Stimulated activated memory B cell treated with anti-CD40 and anti-IgM and Interleukin-4, amounts not matched to agents 10 μg/mL and 1 μg/mL and 100 μg/mL, for 72 hours (primary cell): Measurements from ENCODE around the gene LUC7L.
"Not testable (repeated sequence)": the region's sequence is repeated elsewhere in the genome, so short reads cannot be mapped to it uniquely, and the experiment has no call there.

ENCODE experiments used
- ATAC-seq: fragments of 150-1000 bp; cut with Tn5 transposase; 2 replicates; pipeline ENCODE4 v1.10.0; 2021
- H3K27ac Mint-ChIP-seq: one replicate; pipeline ENCODE4 v1.8.0; 2022; ENCODE audit warnings: mild to moderate bottlenecking, mixed read lengths
- H3K27me3 Mint-ChIP-seq: one replicate; pipeline ENCODE4 v1.8.0; 2022; ENCODE audit warnings: mixed read lengths
- H3K36me3 Mint-ChIP-seq: one replicate; pipeline ENCODE4 v1.8.0; 2022; ENCODE audit warnings: mixed read lengths
- H3K4me1 Mint-ChIP-seq: one replicate; pipeline ENCODE4 v1.8.0; 2022; ENCODE audit warnings: mixed read lengths
- H3K4me3 Mint-ChIP-seq: one replicate; pipeline ENCODE4 v1.8.0; 2022; ENCODE audit warnings: mild to moderate bottlenecking, moderate library complexity, mixed read lengths
- H3K9me3 Mint-ChIP-seq: one replicate; pipeline ENCODE4 v1.8.0; 2022; ENCODE audit warnings: mixed read lengths

LUC7L gene

DNA sequence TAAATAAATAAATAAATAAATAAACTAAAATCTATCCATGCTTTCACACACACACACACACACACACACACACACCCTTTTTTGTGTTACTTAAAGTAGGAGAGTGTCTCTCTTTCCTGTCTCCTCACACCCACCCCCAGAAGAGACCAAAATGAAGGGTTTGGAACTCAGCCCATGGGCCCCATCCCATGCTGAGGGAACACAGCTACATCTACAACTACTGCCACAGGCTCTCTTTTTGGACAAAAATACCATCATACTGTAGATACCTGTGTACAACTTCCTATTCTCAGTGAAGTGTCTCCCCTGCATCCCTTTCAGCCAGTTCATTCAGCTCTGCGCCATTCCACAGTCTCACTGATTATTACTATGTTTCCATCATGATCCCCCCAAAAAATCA is 58.5 kb downstream of the LUC7L start:
- peaks cover 31% of the 10 kb centered on the region for H3K4me1 Mint-ChIP-seq
- peaks cover 85% of the 10 kb centered on the region for H3K27me3 Mint-ChIP-seq
- no peak for ATAC-seq
- H3K27ac Mint-ChIP-seq, result no peak overlapping the region
- H3K36me3 Mint-ChIP-seq, result no peaks in the 10 kb centered on the region
- H3K4me3 Mint-ChIP-seq, result no peak overlapping the region
- H3K9me3 Mint-ChIP-seq, result no peaks in the 10 kb centered on the region

DNA sequence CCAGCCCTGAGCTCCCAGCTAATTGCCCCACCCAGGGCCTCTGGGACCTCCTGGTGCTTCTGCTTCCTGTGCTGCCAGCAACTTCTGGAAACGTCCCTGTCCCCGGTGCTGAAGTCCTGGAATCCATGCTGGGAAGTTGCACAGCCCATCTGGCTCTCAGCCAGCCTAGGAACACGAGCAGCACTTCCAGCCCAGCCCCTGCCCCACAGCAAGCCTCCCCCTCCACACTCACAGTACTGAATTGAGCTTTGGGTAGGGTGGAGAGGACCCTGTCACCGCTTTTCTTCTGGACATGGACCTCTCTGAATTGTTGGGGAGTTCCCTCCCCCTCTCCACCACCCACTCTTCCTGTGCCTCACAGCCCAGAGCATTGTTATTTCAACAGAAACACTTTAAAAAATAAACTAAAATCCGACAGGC is 59.2 kb downstream of the LUC7L start:
- ATAC-seq, H3K27ac Mint-ChIP-seq, H3K36me3 Mint-ChIP-seq, H3K4me3 Mint-ChIP-seq, H3K9me3 Mint-ChIP-seq: not testable (repeated sequence)
- H3K4me1 Mint-ChIP-seq, result peaks cover 31% of the 10 kb centered on the region
- peaks cover 78% of the 10 kb centered on the region for H3K27me3 Mint-ChIP-seq

DNA sequence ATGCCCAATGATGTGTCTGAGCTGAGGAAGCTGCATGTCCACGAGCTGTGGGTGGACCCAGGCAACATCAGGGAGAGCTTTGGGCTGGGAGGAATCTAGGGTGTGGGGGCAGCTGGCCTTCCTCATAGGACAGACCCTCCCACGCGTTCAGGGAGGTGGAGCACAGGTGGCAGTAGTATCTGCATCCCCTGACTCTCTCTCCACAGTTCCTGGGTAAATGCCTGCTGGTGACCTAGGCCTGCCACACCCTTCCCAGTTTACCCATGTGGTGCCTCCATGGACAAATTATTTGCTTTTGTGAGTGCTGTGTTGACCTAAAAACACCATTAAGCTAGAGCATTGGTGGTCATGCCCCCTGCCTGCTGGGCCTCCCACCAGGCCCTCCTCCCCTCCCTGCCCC is 60.2 kb downstream of the LUC7L start:
- H3K27ac Mint-ChIP-seq, result no peak overlapping the region
- no peak overlapping the region for H3K4me3 Mint-ChIP-seq
- peaks cover 24% of the 10 kb centered on the region for H3K4me1 Mint-ChIP-seq
- ATAC-seq, result no peak
- no peaks in the 10 kb centered on the region for H3K36me3 Mint-ChIP-seq
- H3K27me3 Mint-ChIP-seq, result peaks cover 67% of the 10 kb centered on the region
- no peaks in the 10 kb centered on the region for H3K9me3 Mint-ChIP-seq

DNA sequence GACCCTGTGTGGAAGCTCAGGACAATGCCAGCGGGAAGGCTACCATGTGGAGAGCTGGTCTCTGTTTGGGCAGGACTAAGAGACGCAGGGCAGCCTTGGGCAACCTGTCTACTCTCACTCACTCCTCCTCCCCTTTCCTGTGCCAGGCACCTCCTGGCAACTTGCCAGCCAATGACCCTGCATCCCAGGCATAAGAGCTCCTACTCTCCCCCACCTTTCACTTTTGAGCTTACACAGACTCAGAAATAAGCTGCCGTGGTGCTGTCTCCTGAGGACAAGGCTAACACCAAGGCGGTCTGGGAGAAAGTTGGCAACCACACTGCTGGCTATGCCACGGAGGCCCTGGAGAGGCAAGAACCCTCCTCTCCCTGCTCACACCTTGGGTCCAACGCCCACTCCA is 60.8 kb downstream of the LUC7L start:
- ATAC-seq, result no peak

DNA sequence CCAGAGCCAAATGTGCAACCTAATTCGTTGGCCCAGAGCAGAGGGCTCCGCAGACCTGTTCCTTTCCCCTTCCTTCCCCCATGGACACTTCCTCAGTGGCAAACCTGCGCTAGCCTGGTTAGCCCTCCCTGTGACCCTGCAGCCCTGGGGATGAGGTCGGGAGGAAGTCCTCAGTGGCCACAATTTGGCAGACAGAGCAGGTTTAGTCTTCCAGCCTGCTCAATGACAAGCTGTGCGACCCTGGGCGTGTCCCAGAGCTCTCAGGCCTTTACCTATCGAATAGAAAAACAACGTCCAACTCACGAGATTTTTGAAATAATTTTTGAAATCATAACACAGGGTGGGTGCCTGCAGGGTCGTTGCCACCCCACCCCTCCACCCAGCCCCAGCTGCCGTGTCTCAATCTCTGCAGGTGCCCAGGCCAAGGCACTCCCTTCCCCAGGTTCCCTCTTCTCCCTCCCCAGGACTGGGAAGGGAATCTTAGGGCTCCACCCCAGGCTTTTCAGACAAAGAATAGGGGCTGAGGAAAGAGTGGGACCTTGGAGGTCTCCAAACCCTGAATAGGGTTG is 62.0 kb downstream of the LUC7L start:
- H3K27ac Mint-ChIP-seq, result no peak overlapping the region
- ATAC-seq, result no peak
- peaks cover 62% of the 10 kb centered on the region for H3K27me3 Mint-ChIP-seq
- H3K4me1 Mint-ChIP-seq, result peaks cover 16% of the 10 kb centered on the region
- no peak overlapping the region for H3K4me3 Mint-ChIP-seq
- H3K9me3 Mint-ChIP-seq, result no peaks in the 10 kb centered on the region
- H3K36me3 Mint-ChIP-seq, result no peaks in the 10 kb centered on the region

More for the DNA sequence above, 60.8 kb downstream of the LUC7L start:
- H3K9me3 Mint-ChIP-seq, result no peaks in the 10 kb centered on the region
- peaks cover 18% of the 10 kb centered on the region for H3K4me1 Mint-ChIP-seq
- H3K27me3 Mint-ChIP-seq, result peaks cover 61% of the 10 kb centered on the region
- no peaks in the 10 kb centered on the region for H3K36me3 Mint-ChIP-seq
- H3K4me3 Mint-ChIP-seq, result no peak overlapping the region
- no peak overlapping the region for H3K27ac Mint-ChIP-seq

DNA sequence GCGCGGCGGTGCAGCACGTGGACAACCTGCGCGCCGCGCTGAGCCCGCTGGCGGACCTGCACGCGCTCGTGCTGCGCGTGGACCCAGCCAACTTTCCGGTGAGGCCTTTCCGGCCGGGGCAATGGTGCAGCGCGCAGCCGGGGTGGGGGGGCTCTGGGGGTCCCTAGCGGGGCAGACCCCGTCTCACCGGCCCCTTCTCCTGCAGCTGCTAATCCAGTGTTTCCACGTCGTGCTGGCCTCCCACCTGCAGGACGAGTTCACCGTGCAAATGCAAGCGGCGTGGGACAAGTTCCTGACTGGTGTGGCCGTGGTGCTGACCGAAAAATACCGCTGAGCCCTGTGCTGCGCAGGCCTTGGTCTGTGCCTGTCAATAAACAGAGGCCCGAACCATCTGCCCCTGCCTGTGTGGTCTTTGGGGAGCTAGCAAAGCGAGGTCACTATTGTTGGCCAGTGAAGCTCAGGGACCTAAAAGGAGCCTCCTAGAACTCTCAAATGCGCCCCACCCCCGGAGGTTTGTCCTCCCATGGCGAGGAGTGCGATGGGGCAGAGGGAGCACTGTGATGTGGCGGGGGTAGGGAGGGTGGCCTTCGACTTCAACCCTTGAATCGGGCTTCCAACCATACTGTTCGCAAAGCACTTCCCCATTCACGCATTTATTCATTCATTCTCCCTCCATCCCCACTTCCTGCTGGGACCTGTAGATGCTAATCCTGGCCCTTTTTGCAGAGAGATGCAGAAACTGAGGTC is 62.7 kb downstream of the LUC7L start:
- Mint-ChIP-seq H3K27ac (no peak overlapping the region), H3K9me3 (no peaks in the 10 kb centered on the region), H3K4me1 (peaks cover 12% of the 10 kb centered on the region), H3K36me3 (no peaks in the 10 kb centered on the region), H3K4me3 (no peak overlapping the region), H3K27me3 (peaks cover 62% of the 10 kb centered on the region)
- no peak for ATAC-seq

DNA sequence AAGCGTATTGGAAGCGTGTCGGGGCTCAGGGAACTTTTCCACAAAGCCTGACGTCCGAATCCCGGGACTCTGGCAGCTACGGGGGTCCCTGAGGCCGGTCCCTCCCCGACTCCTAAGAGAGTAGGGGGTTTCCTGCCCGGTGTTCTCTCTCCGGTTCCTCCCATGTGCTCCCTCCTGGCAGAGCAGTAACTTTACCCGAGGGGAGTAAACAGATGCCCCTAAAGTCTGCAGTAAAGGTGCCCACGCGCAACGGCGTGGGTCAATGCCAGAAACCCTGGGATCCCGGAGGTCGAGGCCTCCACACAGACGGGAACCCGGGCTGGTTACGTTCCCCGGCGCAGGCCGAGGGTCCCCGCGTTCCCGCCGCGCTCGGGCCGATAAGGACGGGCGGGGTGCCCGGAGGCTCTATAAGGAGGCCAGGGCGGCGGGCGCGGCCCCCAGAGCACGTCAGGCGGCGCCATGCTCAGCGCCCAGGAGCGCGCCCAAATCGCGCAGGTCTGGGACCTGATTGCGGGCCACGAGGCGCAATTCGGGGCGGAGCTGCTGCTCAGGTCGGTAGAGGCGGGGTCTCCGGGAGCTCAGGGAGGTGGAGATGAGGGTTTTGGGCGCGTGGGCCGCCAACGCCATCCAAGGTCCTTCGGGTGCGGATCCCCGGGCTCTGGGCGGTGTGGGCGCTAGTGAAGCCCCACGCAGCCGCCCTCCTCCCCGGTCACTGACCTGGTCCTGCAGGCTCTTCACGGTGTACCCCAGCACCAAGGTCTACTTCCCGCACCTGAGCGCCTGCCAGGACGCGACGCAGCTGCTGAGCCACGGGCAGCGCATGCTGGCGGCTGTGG is 63.5 kb downstream of the LUC7L start, which contains the start of gene HBM:
Gene HBM (plus strand): TSS at position 440 of the 836 bp plus-strand sequence. CDS start 20 bp downstream, at position 460.
- H3K27me3 Mint-ChIP-seq, result peaks cover 62% of the 10 kb centered on the region
- no peaks in the 10 kb centered on the region for H3K36me3 Mint-ChIP-seq
- no peak for ATAC-seq
- peaks cover 11% of the 10 kb centered on the region for H3K4me1 Mint-ChIP-seq
- H3K27ac Mint-ChIP-seq, result no peak within 1 kb of the TSS
- peak within 1 kb of the TSS; percentile 44 for H3K4me3 Mint-ChIP-seq
- no peaks in the 10 kb centered on the region for H3K9me3 Mint-ChIP-seq

DNA sequence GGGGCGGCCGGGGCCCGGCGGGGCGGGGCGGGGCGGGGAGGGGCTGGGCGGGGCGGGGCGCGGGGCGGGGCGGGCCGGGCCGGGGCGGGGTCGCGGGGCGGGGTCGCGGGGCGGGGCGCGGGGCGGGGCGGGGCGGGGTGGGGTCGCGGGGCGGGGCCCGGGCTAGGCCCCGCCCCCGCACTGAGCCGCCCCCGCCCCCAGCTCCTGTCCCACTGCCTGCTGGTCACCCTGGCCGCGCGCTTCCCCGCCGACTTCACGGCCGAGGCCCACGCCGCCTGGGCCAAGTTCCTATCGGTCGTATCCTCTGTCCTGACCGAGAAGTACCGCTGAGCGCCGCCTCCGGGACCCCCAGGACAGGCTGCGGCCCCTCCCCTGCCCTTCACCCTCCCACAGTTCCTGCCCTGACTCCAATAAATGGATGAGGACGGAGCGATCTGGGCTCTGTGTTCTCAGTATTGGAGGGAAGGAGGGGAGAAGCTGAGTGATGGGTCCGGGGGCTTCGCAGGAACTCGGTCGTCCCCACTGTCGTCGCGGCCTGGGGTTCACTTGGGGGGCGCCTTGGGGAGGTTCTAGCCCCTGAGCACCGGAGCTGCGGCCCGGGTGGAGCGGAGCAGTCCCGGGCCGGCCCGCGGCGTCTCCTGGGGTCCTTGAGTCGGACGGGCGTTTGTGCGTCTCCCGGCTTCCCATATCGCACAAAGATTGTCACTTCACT is 64.3 kb downstream of the LUC7L start:
- no peaks in the 10 kb centered on the region for H3K36me3 Mint-ChIP-seq

DNA sequence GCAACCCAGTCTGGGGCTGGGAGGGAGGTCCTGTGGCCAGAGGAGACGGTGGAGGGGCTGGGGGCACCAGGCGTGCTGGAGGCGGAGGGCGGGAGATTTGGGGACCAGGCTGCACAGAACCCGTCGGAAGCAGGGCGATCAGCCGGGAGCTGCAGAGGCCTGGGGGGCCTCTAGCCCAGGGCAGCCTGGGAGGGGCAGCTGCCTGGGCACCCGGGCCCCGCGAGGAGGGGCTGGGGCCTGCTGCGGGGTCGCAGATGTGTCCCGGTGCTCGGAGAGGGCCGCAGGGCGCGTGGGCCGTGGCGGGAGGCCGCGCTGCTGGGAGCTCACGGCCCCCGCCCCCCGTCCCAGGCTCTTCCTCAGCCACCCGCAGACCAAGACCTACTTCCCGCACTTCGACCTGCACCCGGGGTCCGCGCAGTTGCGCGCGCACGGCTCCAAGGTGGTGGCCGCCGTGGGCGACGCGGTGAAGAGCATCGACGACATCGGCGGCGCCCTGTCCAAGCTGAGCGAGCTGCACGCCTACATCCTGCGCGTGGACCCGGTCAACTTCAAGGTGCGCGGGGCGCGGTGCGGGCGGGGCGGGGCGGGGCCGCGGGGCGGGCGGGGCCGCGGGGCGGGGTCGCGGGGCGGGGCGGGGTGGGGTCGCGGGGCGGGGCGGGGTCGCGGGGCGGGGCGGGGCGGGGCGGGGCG is 65.0 kb downstream of the LUC7L start:
- ATAC-seq, result peak; percentile 49
- not testable (repeated sequence) for H3K27ac Mint-ChIP-seq, H3K9me3 Mint-ChIP-seq, H3K36me3 Mint-ChIP-seq, H3K4me3 Mint-ChIP-seq
- Mint-ChIP-seq H3K4me1 (peaks cover 11% of the 10 kb centered on the region), H3K27me3 (peaks cover 54% of the 10 kb centered on the region)

More for the DNA sequence above, 64.3 kb downstream of the LUC7L start:
- Mint-ChIP-seq H3K4me3 (peak overlapping the region; percentile 44), H3K27ac (no peak overlapping the region), H3K27me3 (peaks cover 54% of the 10 kb centered on the region), H3K9me3 (no peaks in the 10 kb centered on the region), H3K4me1 (peaks cover 11% of the 10 kb centered on the region)
- ATAC-seq, result no peak

DNA sequence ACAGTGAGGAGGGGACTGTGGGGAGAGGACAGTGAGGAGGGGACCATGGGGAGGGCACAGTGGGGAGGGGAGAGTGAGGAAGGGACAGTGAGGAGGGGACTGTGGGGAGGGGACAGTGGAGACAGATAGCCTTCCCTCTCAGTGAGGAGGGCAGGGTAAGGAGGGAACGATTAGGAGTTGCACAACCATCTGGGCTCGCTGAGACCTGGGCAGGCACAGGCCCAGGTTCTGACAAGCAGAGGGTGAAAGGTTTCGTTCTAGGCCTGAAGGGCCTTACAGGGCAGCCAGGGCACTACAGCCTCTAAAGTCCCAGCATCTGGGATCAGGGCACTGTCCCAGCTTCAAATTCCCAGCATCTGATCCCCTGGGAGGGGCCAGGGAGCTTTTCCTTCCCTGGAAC is 65.6 kb downstream of the LUC7L start:
- H3K4me1 Mint-ChIP-seq, result peaks cover 11% of the 10 kb centered on the region

DNA sequence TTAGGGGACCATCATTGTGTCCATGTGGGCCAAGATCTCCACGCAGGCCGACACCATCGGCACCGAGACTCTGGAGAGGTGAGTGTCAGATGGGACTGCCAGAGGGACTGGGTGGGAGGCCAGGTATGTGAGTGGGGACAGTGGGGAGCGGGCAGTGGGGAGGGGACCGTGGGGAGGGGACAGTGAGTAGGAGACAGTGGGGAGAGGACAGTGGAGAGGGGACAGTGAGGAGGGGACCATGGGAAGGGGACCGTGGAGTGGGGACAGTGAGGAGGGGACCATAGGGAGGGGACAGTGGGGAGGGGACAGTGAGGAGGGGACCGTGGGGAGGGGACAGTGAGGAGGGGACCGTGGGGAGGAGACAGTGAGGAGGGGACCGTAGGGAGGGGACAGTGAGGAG is 66.1 kb downstream of the LUC7L start:
- not testable (repeated sequence) for H3K27ac Mint-ChIP-seq, ATAC-seq, H3K9me3 Mint-ChIP-seq, H3K4me3 Mint-ChIP-seq, H3K36me3 Mint-ChIP-seq
- Mint-ChIP-seq H3K4me1 (peaks cover 11% of the 10 kb centered on the region), H3K27me3 (peaks cover 54% of the 10 kb centered on the region)

More for the DNA sequence above, 65.6 kb downstream of the LUC7L start:
- not testable (repeated sequence) for H3K27ac Mint-ChIP-seq, H3K9me3 Mint-ChIP-seq, H3K36me3 Mint-ChIP-seq, ATAC-seq, H3K4me3 Mint-ChIP-seq
- H3K27me3 Mint-ChIP-seq, result peaks cover 54% of the 10 kb centered on the region

DNA sequence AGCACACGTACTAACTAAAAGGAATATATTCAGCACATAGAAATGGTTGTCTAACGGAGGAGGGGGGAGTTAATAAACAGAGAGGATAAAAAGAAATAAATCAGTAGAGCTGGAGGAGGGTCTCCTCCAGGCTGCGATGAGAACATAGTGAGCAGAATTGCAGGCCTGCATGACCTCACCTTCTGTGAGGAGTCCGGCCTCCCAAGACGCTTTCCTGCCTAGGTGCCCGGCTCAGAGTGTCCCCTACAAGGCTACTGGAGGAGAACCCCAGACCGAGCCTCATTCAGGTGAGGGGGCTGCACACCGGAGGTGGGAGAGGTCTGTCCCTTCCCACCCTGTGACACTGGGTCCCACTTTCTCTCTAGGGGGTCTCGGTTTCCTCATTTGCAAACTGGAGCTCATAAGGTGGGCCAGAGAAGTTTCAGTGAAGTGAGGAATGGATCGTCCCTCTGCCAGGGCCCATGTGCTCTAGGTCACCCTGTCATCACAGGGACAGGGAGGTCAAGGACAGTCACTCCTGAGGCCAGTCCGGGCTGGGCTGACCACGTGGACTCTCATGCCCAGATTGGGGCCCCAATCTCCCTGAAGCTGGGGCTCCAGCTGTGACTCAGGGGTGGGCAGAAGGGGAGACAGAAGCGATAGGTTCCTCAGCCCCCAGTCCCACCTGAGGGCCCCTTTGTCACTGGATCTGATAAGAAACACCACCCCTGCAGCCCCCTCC is 66.8 kb downstream of the LUC7L start:
- Mint-ChIP-seq H3K9me3 (no peaks in the 10 kb centered on the region), H3K4me1 (peaks cover 11% of the 10 kb centered on the region), H3K36me3 (no peaks in the 10 kb centered on the region), H3K27me3 (peaks cover 54% of the 10 kb centered on the region), H3K27ac (no peak overlapping the region), H3K4me3 (no peak overlapping the region)
- ATAC-seq, result no peak

DNA sequence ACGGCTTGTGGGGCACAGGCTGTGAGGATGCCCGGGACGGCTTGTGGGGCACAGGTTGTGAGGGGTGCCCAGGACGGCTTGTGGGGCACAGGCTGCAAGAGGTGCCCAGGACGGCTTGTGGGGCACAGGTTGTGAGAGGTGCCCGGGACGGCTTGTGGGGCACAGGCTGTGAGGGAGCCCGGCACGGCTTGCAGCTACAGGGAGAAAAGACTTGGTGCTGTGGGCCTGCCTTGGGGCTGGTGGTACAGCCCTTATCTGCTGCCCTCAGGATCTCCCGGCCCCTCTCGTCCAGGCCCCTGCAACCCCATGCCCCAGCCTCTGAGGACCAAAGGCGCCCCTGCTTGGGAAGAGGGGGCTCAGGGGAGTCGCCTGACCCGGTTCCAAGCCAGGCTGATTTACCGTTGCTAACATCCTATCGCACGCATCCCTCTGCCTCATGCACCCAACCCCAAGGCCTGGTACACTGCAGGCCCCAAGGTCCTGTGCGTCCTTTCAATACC is 68.5 kb downstream of the LUC7L start:
- peaks cover 7% of the 10 kb centered on the region for H3K4me1 Mint-ChIP-seq
- no peaks in the 10 kb centered on the region for H3K36me3 Mint-ChIP-seq
- H3K27ac Mint-ChIP-seq, result no peak overlapping the region
- H3K9me3 Mint-ChIP-seq, result no peaks in the 10 kb centered on the region
- H3K4me3 Mint-ChIP-seq, result no peak overlapping the region
- peaks cover 56% of the 10 kb centered on the region for H3K27me3 Mint-ChIP-seq
- no peak for ATAC-seq

DNA sequence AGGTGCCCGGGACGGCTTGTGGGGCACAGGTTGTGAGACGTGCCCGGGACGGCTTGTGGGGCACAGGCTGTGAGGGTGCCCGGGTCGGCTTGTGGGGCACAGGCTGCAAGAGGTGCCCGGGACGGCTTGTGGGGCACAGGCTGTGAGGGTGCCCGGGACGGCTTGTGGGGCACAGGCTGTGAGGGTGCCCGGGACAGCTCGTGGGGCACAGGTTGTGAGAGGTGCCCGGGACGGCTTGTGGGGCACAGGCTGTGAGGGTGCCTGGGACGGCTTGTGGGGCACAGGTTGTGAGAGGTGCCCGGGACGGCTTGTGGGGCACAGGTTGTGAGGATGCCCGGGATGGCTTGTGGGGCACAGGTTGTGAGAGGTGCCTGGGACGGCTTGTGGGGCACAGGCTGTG is 69.0 kb downstream of the LUC7L start:
- not testable (repeated sequence) for ATAC-seq, H3K4me1 Mint-ChIP-seq, H3K36me3 Mint-ChIP-seq, H3K9me3 Mint-ChIP-seq, H3K4me3 Mint-ChIP-seq, H3K27ac Mint-ChIP-seq
- H3K27me3 Mint-ChIP-seq, result peaks cover 57% of the 10 kb centered on the region
